Keratinocyte (primary cell): Measurements from ENCODE around the gene KCTD1.

Source experiments
- EZH2 ChIP-seq: IDR thresholded peaks from one replicate; pipeline ENCODE4 v1.6.1; 2012; ENCODE audit warnings: inconsistent platforms, mild to moderate bottlenecking, low read length, moderate library complexity
- TF ChIP-seq, protein P1 (sequence below), 3 experiments: IDR thresholded peaks in 1 of 3; conservative IDR thresholded peaks in 1 of 3; optimal IDR thresholded peaks in 1 of 3; 2 replicates in 2 of 3; 3 replicates in 1 of 3; pipeline versions ENCODE3 to v1.5.1; 2011; ENCODE audit warnings: low read length in 3 of 3, mild to moderate bottlenecking in 3 of 3, moderate library complexity in 2 of 3, control low read depth in 1 of 3, inconsistent platforms in 1 of 3; ENCODE audit not compliant: insufficient read depth in 2 of 3; ENCODE audit errors: extremely low read depth in 1 of 3

DNA sequence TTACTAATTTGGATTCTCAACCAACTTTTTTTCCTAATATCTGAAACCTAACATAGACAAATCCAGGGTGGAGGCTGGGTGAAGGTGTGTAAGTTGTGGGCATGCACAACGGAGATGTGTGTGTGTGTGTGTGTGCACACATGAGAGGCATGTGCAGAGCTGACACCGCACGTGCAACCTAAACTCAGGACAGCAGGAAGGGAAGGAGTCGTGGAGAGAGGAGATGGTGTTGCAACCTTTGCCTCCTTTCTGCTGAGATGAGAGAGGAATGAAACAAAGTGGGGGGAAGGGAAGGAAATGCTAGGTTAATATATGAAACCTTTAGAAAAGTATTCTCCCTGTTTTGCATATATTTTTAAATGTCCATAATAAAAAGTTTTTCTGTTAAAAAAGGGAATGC lies 64.7 kb downstream of the KCTD1 start:
- TF ChIP-seq, protein P1, sequence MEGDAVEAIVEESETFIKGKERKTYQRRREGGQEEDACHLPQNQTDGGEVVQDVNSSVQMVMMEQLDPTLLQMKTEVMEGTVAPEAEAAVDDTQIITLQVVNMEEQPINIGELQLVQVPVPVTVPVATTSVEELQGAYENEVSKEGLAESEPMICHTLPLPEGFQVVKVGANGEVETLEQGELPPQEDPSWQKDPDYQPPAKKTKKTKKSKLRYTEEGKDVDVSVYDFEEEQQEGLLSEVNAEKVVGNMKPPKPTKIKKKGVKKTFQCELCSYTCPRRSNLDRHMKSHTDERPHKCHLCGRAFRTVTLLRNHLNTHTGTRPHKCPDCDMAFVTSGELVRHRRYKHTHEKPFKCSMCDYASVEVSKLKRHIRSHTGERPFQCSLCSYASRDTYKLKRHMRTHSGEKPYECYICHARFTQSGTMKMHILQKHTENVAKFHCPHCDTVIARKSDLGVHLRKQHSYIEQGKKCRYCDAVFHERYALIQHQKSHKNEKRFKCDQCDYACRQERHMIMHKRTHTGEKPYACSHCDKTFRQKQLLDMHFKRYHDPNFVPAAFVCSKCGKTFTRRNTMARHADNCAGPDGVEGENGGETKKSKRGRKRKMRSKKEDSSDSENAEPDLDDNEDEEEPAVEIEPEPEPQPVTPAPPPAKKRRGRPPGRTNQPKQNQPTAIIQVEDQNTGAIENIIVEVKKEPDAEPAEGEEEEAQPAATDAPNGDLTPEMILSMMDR (optimal IDR thresholded peaks at IDR 0.05 in 1 of 3, IDR thresholded peaks at IDR 0.05 in 1 of 3, conservative IDR thresholded peaks at IDR 0.05 in 1 of 3; ENCODE audit: extremely low read depth in 1 of 3, insufficient read depth in 2 of 3, low read length in 3 of 3), result no peak
- no peak for TF ChIP-seq EZH2
